Stromal cell of bone marrow (primary cell): ENCODE data around the gene OR2H2.

ENCODE experiments used
- DNase-seq: peaks from one replicate; pipeline ENCODE4 v3.0.0-alpha.2; 2012; ENCODE audit warnings: low read depth

The OR2H2 gene

DNA sequence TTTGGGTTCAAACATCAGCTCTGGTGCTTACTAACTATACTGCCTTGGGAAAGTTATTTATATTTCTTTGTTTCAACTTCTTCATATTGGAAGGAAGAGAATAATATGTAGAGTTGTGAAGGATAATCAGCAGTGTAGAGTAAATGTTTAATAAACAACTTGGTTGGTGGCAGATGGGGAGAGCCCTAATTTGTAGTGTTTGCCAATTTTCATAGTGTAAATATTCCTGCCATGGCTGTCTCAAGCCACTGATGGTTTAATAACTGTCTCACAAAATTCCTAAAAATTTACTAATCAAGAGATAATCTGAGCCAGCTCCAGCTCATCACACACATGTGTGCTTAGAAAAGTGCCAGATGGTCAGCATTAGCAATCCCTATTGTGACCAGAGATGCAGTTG is at the start of gene OR2H2:
Gene OR2H2 (plus strand): TSS at position 301 of the 400 bp plus-strand sequence. CDS start 2,824 bp downstream, outside the sequence.
- DNase-seq = no peak

GRCh38 chr6:29537714-29538403 is 47.1 kb upstream of the OR2H2 start:
- no peak for DNase-seq

DNA sequence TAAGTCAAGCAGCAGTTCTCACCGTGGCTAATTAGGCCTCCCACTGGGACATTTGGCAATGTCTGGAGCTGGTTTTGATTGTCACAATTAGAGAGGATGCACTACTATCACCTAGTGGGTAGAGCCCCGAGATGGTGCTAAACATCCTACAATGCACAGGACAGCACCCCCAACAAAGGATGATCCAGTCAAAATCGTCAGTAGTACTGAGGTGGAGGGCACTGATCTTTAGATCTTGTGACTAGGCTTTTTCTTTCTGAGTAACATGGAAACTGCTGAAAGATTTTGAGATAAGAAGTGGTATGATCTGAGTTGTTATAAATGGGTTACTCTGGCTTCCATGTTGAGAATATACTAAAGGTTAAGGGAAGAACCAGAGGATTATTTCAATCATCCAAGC is 37.3 kb upstream of the OR2H2 start:
- DNase-seq = no peak

DNA sequence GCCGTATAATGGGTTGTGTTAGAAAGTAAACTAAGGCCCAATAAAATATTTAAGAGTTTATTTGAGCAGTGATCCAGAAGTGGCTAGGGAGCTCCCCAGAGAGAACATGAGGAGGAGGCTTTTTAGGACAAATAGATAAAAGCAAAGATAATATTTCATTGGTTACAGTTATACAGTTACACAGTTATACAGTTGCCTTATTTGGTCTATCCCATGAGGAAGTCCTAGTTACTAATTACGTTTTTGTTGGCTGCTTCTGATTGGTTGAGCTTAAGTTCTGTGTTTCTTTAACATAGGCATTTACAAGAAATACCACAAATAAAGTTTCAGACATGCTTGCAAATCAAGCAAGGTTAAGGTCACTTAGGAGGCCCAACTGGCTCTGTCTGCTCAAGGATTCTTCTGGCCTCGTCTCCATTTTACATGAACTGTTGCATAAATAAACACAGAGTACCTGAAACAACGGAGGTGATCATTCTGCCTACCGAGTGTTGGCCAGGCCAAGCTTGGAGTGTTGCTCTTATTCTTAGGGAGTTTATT is 32.3 kb upstream of the OR2H2 start:
- peak; percentile 36 for DNase-seq

- peak; percentile 4 for DNase-seq
Measured at GRCh38 chr6:29553268-29554057, 31.5 kb upstream of the OR2H2 start.

DNA sequence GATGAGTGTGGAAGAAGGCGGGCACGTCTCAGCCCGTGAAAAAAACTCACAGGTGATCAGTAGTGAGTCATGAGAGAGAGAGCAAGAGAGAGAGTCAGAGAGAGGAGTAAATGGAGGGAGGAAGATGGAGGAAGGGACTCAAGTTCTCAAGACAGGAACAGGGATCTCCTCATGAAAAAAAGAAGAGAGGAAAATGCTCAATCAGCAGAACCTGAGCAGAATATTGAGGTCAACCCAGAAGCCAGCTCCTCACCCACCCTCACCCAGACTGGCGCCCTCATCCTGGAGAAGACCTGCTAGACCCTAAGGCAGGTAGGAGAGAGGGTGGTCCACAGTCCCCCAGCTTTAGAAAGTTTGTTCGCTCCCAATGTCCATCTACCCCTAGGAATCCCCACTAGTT is 30.2 kb upstream of the OR2H2 start:
- DNase-seq = no peak

DNA sequence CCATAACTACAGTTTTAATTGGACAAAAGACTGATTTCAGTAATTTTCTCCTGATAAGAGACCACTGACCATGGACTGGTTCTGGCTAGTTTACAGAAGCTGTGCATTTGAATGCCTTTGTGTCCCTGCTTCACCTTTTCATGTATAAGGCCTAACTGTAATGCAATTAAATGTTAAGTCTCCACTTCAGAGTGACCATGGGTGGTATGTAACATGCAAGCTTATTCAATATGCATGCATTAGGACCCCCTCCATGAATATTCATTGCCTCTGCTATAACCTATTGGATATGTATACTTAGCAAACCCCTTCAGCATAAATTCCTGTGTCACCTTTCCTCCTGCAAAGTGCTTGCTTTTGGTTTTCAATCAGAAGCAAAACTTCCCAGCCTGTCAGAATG is 27.6 kb upstream of the OR2H2 start:
- no peak for DNase-seq

DNA sequence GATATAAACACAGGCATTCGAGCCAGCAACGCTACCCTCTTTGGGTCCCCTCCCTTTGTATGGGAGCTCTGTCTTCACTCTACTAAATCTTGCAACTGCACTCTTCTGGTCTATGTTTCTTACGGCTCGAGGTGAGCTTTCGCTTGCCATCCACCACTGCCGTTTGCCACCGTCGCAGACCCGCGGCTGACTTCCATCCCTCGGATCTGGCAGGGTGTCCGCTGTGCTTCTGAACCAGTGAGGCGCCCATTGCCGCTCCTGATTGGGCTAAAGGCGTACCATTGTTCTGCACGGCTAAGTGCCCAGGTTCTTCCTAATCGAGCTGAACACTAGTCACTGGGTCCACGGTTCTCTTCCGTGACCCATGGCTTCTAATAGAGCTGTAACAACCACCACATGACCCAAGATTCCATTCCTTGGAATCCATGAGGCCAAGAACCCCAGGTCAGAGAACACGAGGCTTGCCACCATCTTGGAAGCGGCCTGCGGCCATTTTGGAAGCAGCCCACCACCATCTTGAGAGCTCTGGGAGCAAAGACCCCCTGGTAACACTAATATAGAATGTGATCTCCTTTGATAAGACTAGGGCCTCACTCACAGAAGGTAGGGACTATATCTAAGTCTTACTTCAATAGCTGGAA is 26.4 kb upstream of the OR2H2 start:
- DNase-seq = no peak

- no peak for DNase-seq
Measured at GRCh38 chr6:29559524-29560287, 25.2 kb upstream of the OR2H2 start, which contains the start of gene UBD. TSS of gene UBD (minus strand) at chr6:29559732. CDS start at chr6:29559701, 31 bp downstream.

GRCh38 chr6:29561091-29561490 is 23.8 kb upstream of the OR2H2 start:
- no peak for DNase-seq

DNA sequence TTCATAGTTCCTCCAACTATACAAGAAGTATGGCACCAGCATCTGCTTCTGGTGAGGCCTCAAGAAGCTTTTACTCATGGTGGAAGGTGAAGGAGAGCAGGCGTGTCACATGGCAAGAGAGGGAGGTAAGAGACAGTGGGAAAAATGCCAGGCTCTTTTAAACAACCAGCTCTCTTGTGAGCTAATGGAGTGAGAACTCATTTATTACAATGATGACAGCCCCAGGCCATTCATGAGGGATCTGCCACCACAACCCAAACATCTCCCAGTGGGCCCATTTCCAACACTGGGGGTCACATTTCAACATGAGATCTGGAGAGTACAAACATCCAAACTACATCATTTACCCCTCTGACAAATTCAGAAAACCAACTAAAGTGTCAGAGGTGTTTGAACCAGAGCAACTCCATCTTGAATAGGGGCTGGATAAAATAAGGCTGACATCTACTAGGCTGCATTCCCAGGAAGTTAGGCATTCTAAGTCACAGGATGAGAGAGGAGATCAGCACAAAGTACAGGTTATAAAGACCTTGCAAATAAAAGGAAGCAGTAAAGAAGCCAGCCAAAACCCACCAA is 23.2 kb upstream of the OR2H2 start:
- DNase-seq = no peak

- DNase-seq = no peak
Measured at GRCh38 chr6:29563435-29563965, 21.4 kb upstream of the OR2H2 start.

DNA sequence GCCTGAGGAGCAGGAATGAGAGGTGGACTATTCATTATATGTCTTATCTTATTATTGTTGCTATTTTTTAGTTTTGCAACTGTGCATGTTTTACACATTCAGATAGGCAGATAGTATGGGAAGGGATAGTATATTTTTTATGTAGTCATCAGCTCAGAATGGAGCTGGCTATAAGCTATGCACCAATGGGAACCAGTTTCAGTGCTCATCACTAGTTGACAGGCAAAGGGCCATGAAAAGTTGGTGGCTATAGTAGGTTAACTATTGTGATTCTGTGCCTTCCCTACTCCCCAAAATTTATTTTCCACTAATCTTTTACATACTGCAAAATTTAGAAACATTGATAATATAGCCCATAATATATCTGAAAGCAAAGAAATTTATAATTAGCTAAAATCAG is 20.0 kb upstream of the OR2H2 start:
- no peak for DNase-seq

DNA sequence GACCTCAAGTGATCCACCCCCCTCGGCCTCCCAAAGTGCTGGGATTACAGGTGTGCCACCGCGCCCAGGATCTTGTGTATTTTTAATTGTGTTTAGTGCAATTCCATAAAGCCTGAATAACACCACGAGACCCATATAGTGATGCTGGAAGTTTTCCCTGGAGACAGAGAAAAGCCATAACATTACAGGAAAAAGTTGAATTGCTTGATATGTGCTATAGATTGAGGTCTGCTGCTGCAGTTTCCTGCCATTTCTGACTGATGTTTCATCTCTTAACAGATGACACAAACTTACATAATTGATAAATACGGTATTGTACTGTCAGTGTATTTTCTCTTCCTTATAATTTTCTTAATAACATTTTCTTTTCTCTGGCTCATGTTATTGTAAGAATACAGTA is 18.1 kb upstream of the OR2H2 start:
- DNase-seq = no peak

- DNase-seq = no peak
Measured at GRCh38 chr6:29567541-29567940, 17.4 kb upstream of the OR2H2 start.

DNA sequence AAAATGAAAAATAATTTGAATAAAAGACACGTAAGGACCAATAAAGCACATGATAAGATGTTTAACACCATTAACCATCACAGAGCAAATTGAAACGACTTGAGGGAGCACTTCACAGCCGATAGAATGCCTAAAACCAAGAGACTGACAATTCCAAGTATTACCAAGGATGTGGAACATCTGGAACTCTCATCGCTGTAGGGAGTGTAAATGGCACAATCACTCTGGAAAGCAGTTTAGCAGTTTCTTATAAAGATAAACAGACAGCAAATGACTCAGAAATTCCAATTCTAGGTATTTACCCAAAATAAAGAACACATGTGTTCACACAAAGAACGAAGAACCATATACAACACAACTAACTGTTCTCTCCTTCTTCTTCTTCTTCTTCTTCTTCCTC is 16.9 kb upstream of the OR2H2 start:
- no peak for DNase-seq

DNA sequence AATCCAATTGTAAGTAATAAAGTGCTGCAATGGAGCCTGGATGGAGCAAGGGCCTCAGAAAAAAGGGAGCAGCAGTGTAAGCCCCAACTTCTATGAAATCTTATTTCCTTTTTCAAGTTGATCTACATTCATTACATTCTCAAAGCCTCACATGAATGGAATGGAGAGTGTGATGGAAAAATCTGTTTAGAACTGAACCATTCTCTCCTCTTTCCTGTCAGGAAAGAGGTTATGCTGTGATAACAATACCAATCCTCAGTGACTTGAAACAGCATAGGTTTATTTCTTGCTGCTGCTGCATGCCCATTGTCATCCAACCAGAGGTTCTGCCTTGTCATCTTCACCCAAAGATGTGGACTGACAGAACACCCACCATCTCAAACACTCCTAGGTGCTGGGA is 8.9 kb upstream of the OR2H2 start:
- DNase-seq = no peak

GRCh38 chr6:29577544-29577943 is 7.4 kb upstream of the OR2H2 start:
- DNase-seq = no peak

DNA sequence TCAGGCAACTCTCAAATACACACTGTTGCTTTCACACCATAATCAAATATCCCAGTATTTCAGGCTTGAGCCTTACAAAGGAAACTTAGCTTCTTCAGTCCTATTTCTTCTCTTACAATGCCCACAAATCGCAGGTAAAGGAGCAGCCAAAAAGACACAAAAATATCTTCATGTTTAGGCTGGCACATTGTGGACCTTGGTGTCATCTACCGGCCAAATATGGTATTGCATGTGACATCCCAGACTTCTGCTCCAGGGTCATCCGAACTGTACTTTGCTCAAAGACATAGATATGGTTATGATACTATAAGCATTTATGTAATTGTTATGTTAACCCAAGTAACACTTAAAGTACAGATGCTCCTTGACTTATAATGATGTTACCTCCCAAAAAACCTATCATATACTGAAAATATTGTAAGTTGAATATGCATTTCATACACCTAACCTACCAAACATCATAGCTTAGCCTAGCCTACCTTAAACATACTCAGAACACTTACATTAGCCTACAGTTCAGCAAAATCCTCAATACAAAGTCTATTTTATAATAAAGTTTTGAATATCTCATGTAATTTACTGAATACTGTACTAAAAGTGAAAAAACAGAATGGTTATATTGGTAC is 4.6 kb downstream of the OR2H2 start:
- DNase-seq = peak; percentile 24

GRCh38 chr6:29590218-29590808 is 5.4 kb downstream of the OR2H2 start:
- no peak for DNase-seq
